DMS153 treated with DMSO at 0.1 percent for 48 hours (cell line): ENCODE results near the gene CUBN.

Experiments used
- DNase-seq: peaks from one replicate; lab custom pipeline; 2025; ENCODE audit not compliant: unreplicated experiment; lab: John Stamatoyannopoulos, UW

CUBN gene

GRCh38 chr10:17043586-17043985 lies 86.0 kb downstream of the CUBN start:
- no peak for DNase-seq

GRCh38 chr10:17041626-17042520 lies 87.7 kb downstream of the CUBN start:
- DNase-seq = no peak

DNA sequence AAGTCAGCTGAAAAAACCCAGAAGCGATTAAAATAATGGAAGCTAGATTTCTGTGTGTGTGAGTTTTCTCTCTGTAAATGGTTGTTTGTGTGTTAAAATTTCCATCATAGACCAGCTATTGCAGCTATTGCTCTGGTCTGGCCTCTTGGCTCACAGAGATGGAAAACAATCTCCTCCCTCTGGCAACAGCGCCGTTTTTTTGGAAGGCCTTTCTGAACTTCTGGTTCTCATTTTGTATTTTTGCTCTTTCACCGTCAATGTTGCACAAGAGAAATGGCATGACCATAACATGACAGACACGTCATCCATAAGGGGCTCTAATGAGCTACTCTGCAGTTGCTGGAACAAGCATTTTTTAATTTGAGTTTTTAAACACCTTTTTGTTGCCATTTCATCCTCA lies 91.0 kb downstream of the CUBN start:
- no peak for DNase-seq

DNA sequence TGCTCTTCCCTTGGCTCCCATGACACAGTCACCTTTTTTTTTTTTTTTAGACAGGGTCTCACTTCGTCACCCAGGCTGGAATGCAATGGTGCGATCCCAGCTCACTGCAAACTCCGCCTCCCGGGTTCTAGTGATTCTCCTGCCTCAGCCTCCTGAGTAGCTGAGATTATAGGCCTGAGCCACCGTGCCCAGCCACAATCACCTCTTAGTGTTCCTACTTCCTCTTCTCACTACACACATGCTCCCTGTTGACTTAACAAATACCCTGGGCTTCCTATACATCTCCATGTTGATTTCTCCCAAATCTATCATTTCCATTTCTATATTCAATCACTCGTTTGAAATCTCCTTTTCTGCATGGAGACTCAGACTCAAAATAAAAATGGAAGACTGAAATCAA lies 91.7 kb downstream of the CUBN start:
- no peak for DNase-seq

- DNase-seq = no peak
Measured at GRCh38 chr10:17035446-17035845, 94.2 kb downstream of the CUBN start.

DNA sequence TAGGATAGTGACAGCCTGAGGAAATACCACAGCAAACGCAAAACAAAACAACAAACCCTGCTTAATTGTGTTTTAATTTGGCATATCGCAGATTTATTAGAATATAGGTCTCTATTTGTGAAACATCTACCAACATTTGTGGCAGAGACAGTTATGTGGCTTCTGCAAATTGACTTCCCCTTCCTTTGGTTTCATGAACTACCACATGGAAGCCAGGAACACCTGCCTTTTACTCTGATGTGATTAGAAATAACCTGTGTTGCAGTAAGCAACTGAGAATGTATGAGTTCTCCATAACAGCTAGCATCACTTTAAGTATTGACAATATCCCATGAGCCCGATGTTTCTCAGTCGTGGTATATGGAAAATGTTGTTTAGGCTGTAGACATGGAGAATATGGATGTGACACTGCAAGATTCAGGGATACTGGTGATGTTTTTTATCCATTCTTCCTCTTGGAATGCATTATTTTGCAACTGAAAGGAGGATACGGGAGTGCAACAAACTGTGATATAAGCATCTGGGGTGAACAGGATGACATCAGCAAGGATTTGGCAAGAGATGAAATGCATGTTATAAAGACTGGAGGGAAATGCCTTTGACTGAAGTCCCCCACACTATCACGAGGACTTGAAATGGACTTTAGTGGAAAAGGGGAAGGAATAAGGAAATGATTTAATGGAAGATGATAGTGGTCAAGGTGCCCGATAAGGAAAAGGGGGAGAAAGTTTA lies 95.9 kb downstream of the CUBN start:
- no peak for DNase-seq

DNA sequence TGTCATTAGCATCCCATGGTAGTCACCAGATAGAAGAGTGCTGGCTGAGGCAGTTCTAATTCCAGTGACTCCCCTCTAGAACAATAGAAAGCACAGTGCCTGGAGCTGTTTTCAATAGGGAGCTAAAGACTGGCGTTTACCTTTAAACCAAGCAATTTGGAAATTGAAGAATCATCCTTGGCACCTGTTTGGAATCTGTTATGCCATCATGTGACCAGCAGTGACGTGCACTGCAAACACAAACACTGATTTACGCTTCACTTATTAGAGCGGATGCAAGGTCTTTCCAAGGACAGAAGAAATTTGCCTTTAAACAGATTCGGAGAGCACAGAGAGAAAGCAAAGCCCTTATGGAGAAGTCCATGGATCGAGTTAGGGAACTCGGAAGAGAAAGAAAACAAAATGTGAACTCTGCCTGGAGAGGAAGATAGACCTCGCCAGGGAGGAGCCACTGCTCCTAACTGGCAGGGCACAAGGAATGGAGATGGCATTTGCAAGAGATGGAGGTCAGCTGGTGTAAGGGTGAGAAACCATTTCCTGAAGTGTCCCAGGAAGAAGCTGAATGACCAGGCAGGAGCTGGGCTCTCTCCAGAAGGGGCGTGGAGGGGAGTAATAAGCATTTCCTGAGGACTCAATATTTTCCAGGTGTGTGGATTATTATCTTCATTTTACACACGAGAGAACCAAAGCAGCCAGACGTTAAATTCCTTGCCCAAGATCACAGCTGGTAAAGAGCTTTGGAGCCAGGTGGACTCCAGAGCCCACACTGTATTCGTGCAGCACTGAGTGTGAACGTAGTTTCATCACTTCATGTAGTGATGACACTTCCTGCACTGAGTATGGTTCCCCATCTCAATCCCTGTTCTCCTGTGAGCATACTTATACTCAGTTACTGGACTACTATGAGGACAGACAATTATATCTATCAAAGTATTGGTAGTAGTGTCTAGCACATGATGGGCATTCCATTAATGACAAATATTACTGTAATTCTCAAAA lies 97.7 kb downstream of the CUBN start:
- DNase-seq = no peak

GRCh38 chr10:17029581-17030271 lies 99.9 kb downstream of the CUBN start:
- no peak for DNase-seq

DNA sequence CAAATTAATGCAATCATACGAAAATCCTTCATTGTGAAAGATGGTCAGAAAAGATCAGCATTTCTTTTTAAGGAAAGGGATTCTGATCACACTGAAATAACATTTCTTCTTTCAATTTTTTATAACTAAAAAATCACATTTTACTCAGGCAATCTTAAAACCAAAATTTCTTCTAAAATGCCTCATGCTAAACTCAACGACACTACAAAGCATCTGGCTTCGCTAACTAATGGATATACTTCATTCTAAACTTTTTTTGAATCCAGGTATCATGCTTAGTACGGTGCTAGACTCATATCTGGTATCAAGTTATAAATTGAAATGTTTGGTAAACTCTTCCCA lies 100.4 kb downstream of the CUBN start:
- no peak for DNase-seq

DNA sequence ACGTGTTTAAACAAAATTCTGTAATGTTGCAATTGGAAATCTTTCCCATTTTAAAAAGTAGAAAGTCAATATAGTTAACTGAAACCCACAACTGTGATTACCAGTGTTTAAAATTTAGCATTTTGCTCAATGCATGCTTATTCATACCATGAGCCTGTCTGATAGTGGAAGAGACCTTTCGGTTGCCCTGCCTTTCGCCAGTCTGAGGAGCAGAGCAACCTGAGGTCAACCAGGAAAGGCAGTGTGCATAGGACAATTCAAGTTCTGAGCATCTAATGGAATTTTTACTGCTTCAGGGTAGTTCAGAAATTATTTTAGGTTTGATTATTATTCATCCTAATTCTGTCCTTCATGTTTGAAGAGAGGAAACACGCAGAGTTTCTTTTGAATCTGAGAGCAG lies 100.8 kb downstream of the CUBN start:
- no peak for DNase-seq

- DNase-seq = no peak
Measured at GRCh38 chr10:17026686-17027485, 102.7 kb downstream of the CUBN start.

GRCh38 chr10:17025444-17026295 lies 103.9 kb downstream of the CUBN start:
- DNase-seq = no peak

DNA sequence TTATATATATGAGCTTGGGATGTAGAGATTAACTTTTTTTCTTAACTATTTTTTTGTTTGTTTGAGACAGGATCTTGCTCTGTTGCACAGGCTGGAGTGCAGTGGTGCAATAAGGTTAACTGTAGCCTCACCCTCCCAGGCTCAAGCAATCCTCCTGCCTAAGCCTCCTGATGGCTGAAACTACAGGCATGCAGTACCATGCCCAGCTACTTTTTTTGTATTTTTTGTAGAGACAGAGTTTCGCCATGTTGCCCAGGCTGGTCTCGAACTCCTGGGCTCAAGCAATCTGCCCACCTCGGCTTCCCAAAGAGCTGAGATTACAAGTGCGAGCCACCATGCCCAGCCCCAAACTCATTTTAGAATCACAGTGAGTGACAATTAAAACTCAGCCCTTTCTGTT lies 105.2 kb downstream of the CUBN start:
- DNase-seq = no peak

DNA sequence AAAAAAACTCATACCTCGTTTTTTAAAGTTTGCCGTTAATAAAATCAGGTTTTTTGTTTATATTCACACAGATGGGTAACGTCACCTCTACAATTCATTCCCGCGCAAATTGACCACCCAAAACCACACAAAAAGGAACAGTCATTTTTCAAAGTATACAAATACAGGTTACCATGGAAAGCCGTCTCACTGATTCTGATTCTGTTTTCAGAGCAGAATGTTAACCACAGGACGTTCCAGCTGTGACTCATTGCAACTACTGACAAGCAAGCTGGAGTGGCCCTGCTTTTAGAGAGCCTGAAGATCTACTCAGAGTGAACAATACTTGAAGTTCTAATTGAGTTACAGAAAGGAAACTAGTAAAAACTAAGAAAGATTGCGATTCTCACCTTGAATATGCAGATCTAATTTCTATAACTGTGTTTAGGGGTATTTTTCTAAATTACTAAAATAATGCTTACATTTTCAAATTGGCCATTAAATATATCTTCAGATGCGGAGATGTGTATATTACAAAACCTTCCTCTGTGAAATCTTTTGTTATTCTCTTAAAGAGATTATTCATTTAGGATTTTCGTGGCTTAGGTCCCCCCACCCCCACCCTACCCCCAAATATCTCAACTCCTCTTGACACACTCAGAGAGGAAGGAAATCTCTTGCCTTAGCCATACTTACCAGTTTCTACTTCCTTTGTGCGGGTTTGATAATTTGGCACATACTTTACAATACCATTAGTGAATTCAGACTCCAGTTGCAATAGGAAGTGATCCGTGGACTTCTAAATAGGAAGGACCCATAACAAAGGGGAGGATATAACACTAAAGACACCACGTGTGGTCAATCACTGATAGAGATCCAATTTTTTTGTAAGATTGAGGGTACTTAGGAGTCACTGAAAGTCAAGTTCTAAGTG lies 106.0 kb downstream of the CUBN start:
- DNase-seq = no peak

- no peak for DNase-seq
Measured at GRCh38 chr10:17022896-17023295, 106.7 kb downstream of the CUBN start.

DNA sequence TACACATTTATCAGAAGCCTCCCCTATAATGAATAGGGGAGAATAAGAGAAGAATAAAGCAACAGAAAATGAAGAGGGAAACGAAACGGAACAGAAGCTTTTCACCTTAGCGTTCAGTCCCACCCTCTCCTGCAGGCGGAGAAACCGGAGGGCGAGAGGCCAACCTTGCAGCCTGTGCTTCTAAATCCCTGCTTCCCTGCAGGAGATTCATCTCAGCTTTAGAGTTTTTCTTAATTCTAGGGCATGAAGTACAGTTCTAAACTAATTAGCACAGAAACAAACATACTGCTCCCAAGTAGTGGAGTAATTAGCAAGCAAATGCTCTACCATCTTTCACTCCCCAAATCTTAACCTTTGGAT lies 107.2 kb downstream of the CUBN start:
- no peak for DNase-seq

DNA sequence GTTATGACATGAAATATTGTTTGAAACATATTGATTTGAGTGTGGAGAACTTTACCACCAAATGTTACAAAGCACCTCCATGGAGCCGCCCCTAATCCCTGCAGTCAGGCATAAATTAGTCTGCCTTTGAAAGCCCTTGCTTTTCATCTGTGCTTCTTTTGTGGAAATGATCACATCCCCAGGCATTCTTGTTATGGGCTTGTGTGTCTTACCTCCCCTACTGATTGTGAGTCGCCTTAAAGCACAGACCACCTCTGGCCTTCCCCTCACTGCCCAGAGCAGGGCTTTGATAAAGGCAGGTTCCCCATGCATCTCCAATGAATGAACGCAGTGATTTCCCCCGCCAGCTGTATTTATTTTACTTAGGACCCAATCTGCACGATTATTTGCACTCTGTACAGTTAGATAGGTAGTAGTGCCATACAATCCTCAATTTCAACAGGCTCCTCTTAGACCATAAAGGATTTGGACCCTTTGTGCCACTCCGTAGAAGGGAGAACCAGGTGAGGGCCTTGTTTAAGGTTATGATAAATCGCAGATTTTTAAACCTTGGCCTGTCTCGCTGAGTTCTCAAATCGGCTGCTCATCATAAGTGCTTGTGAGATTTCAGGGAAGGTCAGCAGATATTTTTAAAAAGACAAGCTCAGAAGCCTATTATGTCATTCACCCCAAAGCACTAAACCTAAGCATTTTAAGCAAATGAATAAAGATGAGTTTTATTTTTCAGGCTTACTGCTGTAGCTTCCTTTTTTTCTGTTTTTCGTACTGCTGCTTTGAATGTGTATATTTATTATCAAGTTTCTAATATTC lies 107.8 kb downstream of the CUBN start:
- no peak for DNase-seq
